HepG2 (cell line): ENCODE data around the gene GPS1. TPM values are rescaled to one million over a fixed set of nuclear protein-coding genes. Genes with fewer than 3 reads are reported as not detected.

ENCODE experiments used
- ATAC-seq: fragments of 200-7000 bp; cut with Tn5 transposase; 3 replicates; pipeline ENCODE4 v1.9.1; 2020; ENCODE audit warnings: mild to moderate bottlenecking, moderate library complexity
- BruUV-seq: library from RNA; stranded (reverse); fragments of 400-500 nt; replicated peaks from 2 replicates; lab custom pipeline; 2021; lab: Mats Ljungman, UMichigan
- CTCF ChIA-PET: fragments of 300-600 bp; formaldehyde crosslinking; extraction: SDS; loops from one replicate; lab custom pipeline; 2021; ENCODE audit warnings: low total read pairs, inconsistent platforms, low intra/inter-chr PET ratio; lab: Yijun Ruan, JAX
- POLR2A ChIA-PET: fragments of 350-600 bp; sonication (Branson Sonifier 250); formaldehyde crosslinking; loops from one replicate; lab custom pipeline; 2020; ENCODE audit warnings: antibody characterized with exemption, inconsistent platforms; lab: Yijun Ruan, JAX
- DNase-seq: peaks from one replicate; pipeline ENCODE4 v3.0.0-alpha.2; 2015; ENCODE audit warnings: low spot score
- FAIRE-seq: peaks from 3 replicates; lab custom pipeline; 2011; peaks lifted over from hg19 to GRCh38; lab: Jason Lieb, UNC
- H2AFZ ChIP-seq: one replicate; pipeline ENCODE4 v1.6.1; 2011; ENCODE audit warnings: low read length, inconsistent platforms
- H3K27ac ChIP-seq: fragments of 300-600 bp; 3 replicates; pipeline ENCODE4 v1.8.0; 2011; ENCODE audit warnings: mixed run types, mild to moderate bottlenecking, mixed read lengths, low read length, inconsistent platforms; ENCODE audit not compliant: insufficient read depth; ENCODE audit errors: extremely low read length
- H3K27me3 ChIP-seq, 2 experiments: fragments of 200-600 bp in 1 of 2; 2 replicates in 1 of 2; 3 replicates in 1 of 2; pipeline versions ENCODE4 v1.6.0 to v1.8.0; 2011; ENCODE audit warnings: low read length in 2 of 2, mild to moderate bottlenecking in 2 of 2, moderate library complexity in 2 of 2, inconsistent platforms in 1 of 2; ENCODE audit not compliant: insufficient read depth in 2 of 2, control insufficient read depth in 1 of 2
- H3K36me3 ChIP-seq, 2 experiments: fragments of 200-600 bp in 1 of 2; replicated peaks in 1 of 2; 2 replicates in 1 of 2; 3 replicates in 1 of 2; pipeline versions ENCODE4 v1.5.1 to v1.8.0; 2011; ENCODE audit warnings: low read length in 2 of 2, inconsistent platforms in 1 of 2; ENCODE audit not compliant: insufficient read depth in 2 of 2, control insufficient read depth in 1 of 2
- H3K4me1 ChIP-seq: 2 replicates; pipeline ENCODE4 v1.5.1; 2012; ENCODE audit warnings: low read length, inconsistent platforms; ENCODE audit not compliant: insufficient read depth
- H3K4me2 ChIP-seq: 2 replicates; pipeline ENCODE4 v1.6.0; 2011; ENCODE audit warnings: low read depth, low read length, inconsistent platforms
- H3K4me3 ChIP-seq, 3 experiments: fragments of 200-600 bp in 1 of 3; sonication (generic), shearing (Covaris generic) in 1 of 3; replicated peaks in 1 of 3; 2 replicates each; pipeline ENCODE4 v1.5.1; 2011 to 2016; ENCODE audit warnings: low read length in 3 of 3, inconsistent platforms in 2 of 3, low read depth in 2 of 3, mild to moderate bottlenecking in 2 of 3, control low read depth in 1 of 3, mixed read lengths in 1 of 3; ENCODE audit not compliant: insufficient read depth in 1 of 3
- H3K79me2 ChIP-seq: one replicate; pipeline ENCODE4 v1.6.1; 2011; ENCODE audit warnings: low read length, inconsistent platforms; ENCODE audit not compliant: insufficient read depth
- H3K9ac ChIP-seq: 2 replicates; pipeline ENCODE4 v1.6.0; 2011; ENCODE audit warnings: mild to moderate bottlenecking, low read depth, low read length, inconsistent platforms; ENCODE audit not compliant: insufficient read depth
- H3K9me3 ChIP-seq: 2 replicates; pipeline ENCODE4 v1.5.1; 2012; ENCODE audit warnings: mild to moderate bottlenecking, low read length
- H4K20me1 ChIP-seq: 2 replicates; pipeline ENCODE4 v1.6.0; 2011; ENCODE audit warnings: inconsistent platforms, mild to moderate bottlenecking, low read length, moderate library complexity; ENCODE audit not compliant: insufficient read depth
- AGO2 ChIP-seq: fragments of 200-400 bp; formaldehyde crosslinking; optimal IDR thresholded peaks from 2 replicates; pipeline ENCODE3; 2017; ENCODE audit warnings: mild to moderate bottlenecking, low read depth, low read length, moderate library complexity
- CBX2 ChIP-seq, 2 experiments: fragments of 200-600 bp in 1 of 2; sonication (generic); formaldehyde crosslinking in 1 of 2; IDR thresholded peaks; 2 replicates each; pipeline versions ENCODE4 v1.7.0 to v1.8.1; 2018 to 2022; ENCODE audit warnings: low read depth in 2 of 2, low read length in 1 of 2, mild to moderate bottlenecking in 1 of 2, missing genetic modification reagents in 1 of 2
- HDAC1 ChIP-seq: sonication (generic); formaldehyde crosslinking; IDR thresholded peaks from 2 replicates; pipeline ENCODE4 v1.5.1; 2020; ENCODE audit warnings: mild to moderate bottlenecking, missing genetic modification reagents
- RBFOX2 ChIP-seq: fragments of 200-400 bp; formaldehyde crosslinking; IDR thresholded peaks from 2 replicates; pipeline ENCODE4 v1.6.1; 2017; ENCODE audit warnings: low read depth, mild to moderate bottlenecking, low read length
- ZNF556 ChIP-seq: sonication (generic); formaldehyde crosslinking; IDR thresholded peaks from 2 replicates; pipeline ENCODE4 v1.4.0; 2020; ENCODE audit warnings: mild to moderate bottlenecking, missing genetic modification reagents, borderline replicate concordance
- WGBS: methylation state at CpG from one replicate; pipeline ENCODE4 v1.1.6; 2017; ENCODE audit warnings: low lambda C conversion rate; 5-methylcytosine and 5-hydroxymethylcytosine counted together
- in situ Hi-C: cut with HindIII; loops from 2 replicates; pipeline ENCODE4 v1.10.0; 2017; ENCODE audit warnings: low pct_unique_long_range_greater_than_20kb; ENCODE audit not compliant: extremely low pct_ligation_motif_present
- intact Hi-C: fragments of 100-400 bp; cut with micrococcal nuclease; formaldehyde crosslinking; loops from one replicate; pipeline ENCODE4 v1.10.0; 2022; ENCODE audit not compliant: unreplicated experiment
- polyA plus RNA-seq, 8 experiments: library from polyadenylated mRNA; depleted of rRNA in 3 of 8; stranded (reverse) in 7 of 8; unstranded in 1 of 8; fragments of >200 nt; fragmentation: Illumina TruSeq in 4 of 8; extraction: Trizol in 4 of 8; gene quantifications; 2 replicates each; pipeline versions ENCODE4 v1.2.1 to v1.2.3, GENCODE V29; 2011 to 2016; ENCODE audit warnings: low read depth in 4 of 8, missing spikeins in 1 of 8, mixed read lengths in 1 of 8; ENCODE audit not compliant: insufficient read depth in 1 of 8
- total RNA-seq, 5 experiments: library from RNA; depleted of rRNA; stranded (reverse); fragments of >200 nt; fragmentation: Illumina TruSeq; extraction: Trizol; gene quantifications; 2 replicates each; pipeline ENCODE4 v1.2.3, GENCODE V29; 2016; ENCODE audit warnings: low read depth in 1 of 5
- TF ChIP-seq, protein P1 (sequence below): sonication (generic); formaldehyde crosslinking; conservative IDR thresholded peaks from 2 replicates; pipeline ENCODE4 v1.8.0; 2022; ENCODE audit warnings: mild to moderate bottlenecking, moderate library complexity, missing genetic modification reagents
- TF ChIP-seq, protein P2 (sequence below): sonication (generic); formaldehyde crosslinking; IDR thresholded peaks from 2 replicates; pipeline ENCODE4 v1.8.0; 2022; ENCODE audit warnings: mild to moderate bottlenecking, missing genetic modification reagents; ENCODE audit not compliant: insufficient replicate concordance

The GPS1 gene
- total and polyA plus RNA-seq, 2 of the 13 experiments (the other 11 are each of a cell fraction or from before 2014, with no cell fraction given): 124 to 128 TPM

DNA sequence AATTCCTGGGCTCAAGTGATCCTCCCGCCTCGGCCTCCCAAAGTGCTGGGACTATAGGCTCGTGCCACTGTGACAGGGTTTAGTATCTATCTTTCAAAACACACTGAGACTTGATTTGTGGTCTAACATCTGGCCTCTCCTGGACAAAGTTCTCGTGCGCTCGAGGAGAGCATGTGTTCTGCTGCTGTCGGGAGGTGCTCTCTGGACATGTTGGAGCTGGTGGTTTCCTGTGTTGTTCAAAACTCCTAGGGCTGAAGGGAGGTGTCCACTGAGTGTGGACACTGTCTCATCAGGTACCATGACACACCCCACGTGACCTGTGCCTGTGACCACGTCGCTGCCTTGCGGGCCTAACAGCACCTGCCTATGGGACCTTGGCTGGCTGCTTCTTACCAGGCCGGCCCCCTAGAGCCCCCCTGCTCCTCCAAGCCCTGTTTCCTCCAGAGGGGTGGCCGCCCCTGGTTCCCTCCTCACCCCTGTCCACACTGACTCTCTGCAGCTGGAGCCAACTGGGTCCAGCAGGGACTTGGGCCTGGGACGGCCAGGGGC is 5.7 kb upstream of the GPS1 start (continued):
- no peak for TF ChIP-seq ZNF556 (CRISPR knock-in tag)
- peak; percentile 74 for TF ChIP-seq AGO2
- TF ChIP-seq, protein P1, sequence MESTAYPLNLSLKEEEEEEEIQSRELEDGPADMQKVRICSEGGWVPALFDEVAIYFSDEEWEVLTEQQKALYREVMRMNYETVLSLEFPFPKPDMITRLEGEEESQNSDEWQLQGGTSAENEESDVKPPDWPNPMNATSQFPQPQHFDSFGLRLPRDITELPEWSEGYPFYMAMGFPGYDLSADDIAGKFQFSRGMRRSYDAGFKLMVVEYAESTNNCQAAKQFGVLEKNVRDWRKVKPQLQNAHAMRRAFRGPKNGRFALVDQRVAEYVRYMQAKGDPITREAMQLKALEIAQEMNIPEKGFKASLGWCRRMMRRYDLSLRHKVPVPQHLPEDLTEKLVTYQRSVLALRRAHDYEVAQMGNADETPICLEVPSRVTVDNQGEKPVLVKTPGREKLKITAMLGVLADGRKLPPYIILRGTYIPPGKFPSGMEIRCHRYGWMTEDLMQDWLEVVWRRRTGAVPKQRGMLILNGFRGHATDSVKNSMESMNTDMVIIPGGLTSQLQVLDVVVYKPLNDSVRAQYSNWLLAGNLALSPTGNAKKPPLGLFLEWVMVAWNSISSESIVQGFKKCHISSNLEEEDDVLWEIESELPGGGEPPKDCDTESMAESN (CRISPR knock-in tag): no peak

DNA sequence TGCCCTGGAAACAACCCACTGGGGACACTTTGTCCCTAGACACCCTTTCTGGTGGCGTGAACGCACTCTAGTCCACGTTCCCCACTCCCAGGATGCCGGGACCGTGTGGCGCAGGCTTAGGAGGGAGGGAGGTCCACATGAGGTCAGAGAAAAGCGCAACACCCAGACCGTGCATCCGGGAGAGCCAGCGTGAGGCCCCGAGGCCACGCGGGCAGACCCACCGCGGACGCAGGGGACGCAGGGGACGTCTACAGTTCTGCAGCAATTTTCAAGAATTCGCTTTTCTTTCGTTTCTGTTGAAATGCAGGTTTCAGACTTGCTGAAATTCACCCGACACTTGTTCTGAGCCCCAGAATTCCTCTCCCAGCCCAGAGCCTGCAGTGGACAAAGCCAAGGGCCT is 4.8 kb upstream of the GPS1 start:
- Histone ChIP-seq H3K27me3 (no peaks in the 10 kb centered on the region; a peak in 1 of 5 replicates), H4K20me1 (no peaks in the 10 kb centered on the region), H2AFZ (no peak overlapping the region), H3K9me3 (no peaks in the 10 kb centered on the region), H3K4me3 (no peak overlapping the region), H3K9ac (no peak overlapping the region), H3K36me3 (peaks cover 8 to 29% of the 10 kb centered on the region in 2 experiments; a peak in 4 of 5 replicates), H3K4me1 (peaks cover 39% of the 10 kb centered on the region), H3K79me2 (peaks cover 18% of the 10 kb centered on the region), H3K27ac (no peak overlapping the region), H3K4me2 (no peak overlapping the region)
- WGBS: 96% methylated on average over 21 of the region's 21 CpGs
- FAIRE-seq (no peak), ATAC-seq (no peak), DNase-seq (no peak)
- in situ Hi-C loops (no loop called here), intact Hi-C loops (no loop called here)
- TF ChIP-seq CBX2 (IDR thresholded peaks at IDR 0.05; ENCODE audit: low read depth, low read length) (no peak), CBX2 (CRISPR knock-in tag; IDR thresholded peaks at IDR 0.05; ENCODE audit: low read depth) (no peak), HDAC1 (CRISPR knock-in tag) (no peak), RBFOX2 (peak; percentile 55; the same call in 1 of the 2 replicates)
- TF ChIP-seq, protein P2, sequence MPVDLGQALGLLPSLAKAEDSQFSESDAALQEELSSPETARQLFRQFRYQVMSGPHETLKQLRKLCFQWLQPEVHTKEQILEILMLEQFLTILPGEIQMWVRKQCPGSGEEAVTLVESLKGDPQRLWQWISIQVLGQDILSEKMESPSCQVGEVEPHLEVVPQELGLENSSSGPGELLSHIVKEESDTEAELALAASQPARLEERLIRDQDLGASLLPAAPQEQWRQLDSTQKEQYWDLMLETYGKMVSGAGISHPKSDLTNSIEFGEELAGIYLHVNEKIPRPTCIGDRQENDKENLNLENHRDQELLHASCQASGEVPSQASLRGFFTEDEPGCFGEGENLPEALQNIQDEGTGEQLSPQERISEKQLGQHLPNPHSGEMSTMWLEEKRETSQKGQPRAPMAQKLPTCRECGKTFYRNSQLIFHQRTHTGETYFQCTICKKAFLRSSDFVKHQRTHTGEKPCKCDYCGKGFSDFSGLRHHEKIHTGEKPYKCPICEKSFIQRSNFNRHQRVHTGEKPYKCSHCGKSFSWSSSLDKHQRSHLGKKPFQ (CRISPR knock-in tag): no peak
- BruUV-seq: TSS peak; percentile 12
- POLR2A ChIA-PET: no interaction called here
- CTCF ChIA-PET: no interaction called here
